GM19397 (cell line): ENCODE results near the gene C1orf159.
"Not testable (repeated sequence)": the region's sequence is repeated elsewhere in the genome, so short reads cannot be mapped to it uniquely, and the experiment has no call there.

ENCODE experiments used
- ATAC-seq: cut with Tn5 transposase; IDR thresholded peaks from one replicate; pipeline ENCODE4 v1.9.1; 2021; ENCODE audit warnings: mild to moderate bottlenecking, moderate library complexity; ENCODE audit not compliant: unreplicated experiment

Gene C1orf159

DNA sequence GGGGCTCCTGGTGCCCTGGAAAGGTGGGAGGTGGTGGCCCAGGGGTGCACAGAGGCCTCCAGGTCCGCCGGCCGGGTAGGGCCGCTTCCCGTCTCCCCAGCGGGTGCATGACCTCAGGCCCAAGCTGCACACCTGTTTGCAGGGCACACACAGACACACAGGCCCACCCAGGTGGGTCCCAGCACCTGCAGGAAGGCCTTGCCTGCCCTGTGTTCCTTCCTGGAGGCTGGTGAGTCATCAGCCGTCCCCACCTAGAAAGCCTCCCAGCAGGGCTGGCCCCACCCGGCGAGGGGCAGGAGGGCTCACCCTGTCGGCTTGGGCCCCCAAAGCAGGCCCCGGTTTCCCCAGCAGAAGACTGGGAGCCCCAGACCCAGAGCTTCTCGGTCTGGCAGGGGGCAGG is 34.2 kb upstream of the C1orf159 start:
- ATAC-seq, result no peak

GRCh38 chr1:1149416-1149815 is 33.5 kb upstream of the C1orf159 start:
- no peak for ATAC-seq

- ATAC-seq, result no peak
These were observed 32.7 kb upstream of the C1orf159 start for GRCh38 chr1:1148569-1148968.

- no peak for ATAC-seq
These were observed 32.2 kb upstream of the C1orf159 start for GRCh38 chr1:1148061-1148460.

DNA sequence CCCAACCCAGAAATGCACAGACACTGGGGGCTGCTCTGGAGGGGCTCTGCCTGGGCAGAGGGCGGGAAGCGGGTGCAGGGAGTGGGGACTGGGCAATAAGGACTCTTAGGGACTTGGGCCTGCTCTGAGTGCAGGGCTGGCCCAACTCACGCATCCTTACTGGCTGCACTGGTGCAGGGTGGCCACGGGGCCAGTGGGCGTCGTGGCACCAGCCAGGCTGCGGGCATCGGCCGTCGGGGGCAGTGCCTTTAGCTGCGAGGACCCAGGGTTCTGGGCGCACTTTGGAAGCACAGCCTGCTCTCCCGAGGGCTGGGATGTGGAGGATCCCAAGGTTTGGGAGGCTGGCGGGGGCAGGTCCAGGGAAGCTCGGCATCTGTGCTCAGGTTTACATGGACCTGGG is 30.7 kb upstream of the C1orf159 start:
- no peak for ATAC-seq

- ATAC-seq, result no peak
These were observed 30.1 kb upstream of the C1orf159 start for GRCh38 chr1:1146026-1146425.

DNA sequence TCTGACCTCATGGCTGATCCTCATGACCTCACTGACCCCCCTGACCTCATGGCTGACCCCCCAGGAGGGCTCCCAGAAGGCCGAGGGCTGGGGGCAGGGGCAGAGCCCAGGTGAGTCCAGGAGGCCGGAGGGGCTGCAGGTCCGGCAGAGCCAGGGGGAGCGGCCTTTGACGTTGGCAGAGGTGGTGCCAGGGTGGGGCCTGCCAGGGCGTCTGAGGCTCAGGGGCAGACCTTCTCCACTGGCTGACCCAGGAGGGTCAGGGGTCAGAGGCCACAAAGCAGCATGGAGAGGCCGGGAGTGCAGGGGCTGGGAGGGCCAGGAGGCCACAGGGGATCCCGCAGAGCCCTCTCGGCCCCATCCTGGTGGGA is 29.6 kb upstream of the C1orf159 start:
- no peak for ATAC-seq

- ATAC-seq, result no peak
These were observed 29.1 kb upstream of the C1orf159 start for GRCh38 chr1:1144843-1145546.

DNA sequence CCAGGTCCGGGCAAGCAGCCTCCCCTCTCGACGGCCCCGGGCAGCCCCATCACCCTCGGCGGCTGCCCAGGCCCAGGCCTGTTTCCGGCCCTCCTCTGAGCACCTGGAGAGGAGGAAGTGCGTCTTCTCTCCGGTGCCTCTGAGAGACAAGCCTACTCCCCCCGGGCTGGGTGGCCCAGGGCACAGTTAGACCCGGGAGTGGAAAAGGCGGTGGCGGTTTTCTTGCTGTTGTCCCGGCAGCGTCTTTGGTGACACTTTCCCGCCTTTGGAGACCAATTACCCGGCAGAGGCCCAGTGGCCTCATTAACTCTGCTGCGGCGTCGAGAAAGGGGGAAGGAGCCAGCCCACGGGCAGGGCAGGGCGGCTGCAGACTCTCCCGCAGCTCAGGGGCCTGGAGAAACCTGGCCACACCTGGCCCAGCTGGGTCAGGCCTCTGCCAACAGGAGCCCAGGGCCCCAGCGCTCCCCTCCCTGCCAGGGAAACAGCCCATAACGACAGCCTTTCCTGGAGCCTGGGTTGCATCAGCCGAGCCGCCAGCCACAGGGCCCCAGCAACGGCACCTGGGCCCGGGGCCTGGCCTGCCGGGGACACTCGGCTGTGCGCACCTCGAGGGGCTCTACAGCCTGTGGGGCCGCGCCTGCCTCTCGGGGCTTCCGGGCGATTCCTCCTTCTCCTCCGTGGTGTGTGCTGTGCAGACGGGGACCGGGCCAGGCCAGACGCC is 28.4 kb upstream of the C1orf159 start:
- ATAC-seq, result no peak

DNA sequence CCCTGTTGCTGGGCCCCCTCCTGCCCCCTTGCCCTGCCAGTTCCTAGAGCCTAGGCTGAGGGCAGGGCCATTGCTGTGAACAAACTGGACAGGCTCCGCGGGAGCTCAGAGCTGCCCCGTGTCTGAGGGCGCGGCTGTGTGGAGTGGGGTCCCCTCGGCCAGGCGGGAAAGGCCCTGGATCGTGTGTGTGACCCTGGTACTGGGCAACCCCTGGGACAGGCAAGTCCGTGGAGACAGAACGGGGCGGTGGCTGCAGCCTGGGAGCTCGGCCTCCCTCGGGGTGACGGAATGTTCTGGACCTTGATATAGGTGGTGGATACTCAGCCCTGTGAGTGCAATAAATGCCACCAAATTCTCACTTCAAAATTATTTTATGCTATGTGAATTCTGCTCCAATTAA is 27.7 kb upstream of the C1orf159 start:
- ATAC-seq, result no peak

DNA sequence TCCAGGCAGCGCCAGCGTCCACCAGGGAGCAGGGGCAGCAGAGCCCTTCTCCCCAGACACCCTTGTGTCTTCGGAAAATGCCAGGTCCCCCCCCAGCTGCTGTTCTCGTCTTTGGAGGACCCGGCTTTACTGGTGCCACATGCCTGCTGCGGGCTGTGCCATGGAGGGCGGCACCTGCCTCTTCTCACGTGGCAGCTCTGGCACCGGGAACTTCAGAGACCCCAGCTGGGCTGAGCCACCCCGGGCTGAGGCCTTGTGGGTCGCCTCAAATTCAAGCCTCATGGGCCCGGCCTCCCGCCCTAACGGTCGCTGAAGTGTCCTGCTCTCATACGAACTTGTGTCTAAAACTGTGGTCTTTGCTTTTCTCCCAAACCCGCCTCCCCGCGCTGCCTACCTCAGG is 27.0 kb upstream of the C1orf159 start:
- ATAC-seq, result no peak

- ATAC-seq, result not testable (repeated sequence)
These were observed 26.5 kb upstream of the C1orf159 start for GRCh38 chr1:1142352-1142751.

GRCh38 chr1:1141911-1142250 is 26.0 kb upstream of the C1orf159 start:
- no peak for ATAC-seq

- no peak for ATAC-seq
These were observed 25.5 kb upstream of the C1orf159 start for GRCh38 chr1:1141244-1141910.

- no peak for ATAC-seq
These were observed 24.8 kb upstream of the C1orf159 start for GRCh38 chr1:1140673-1141072.

- ATAC-seq, result no peak
These were observed 21.6 kb upstream of the C1orf159 start for GRCh38 chr1:1137256-1138045.

- ATAC-seq, result no peak
These were observed 20.8 kb upstream of the C1orf159 start for GRCh38 chr1:1136547-1137230.

DNA sequence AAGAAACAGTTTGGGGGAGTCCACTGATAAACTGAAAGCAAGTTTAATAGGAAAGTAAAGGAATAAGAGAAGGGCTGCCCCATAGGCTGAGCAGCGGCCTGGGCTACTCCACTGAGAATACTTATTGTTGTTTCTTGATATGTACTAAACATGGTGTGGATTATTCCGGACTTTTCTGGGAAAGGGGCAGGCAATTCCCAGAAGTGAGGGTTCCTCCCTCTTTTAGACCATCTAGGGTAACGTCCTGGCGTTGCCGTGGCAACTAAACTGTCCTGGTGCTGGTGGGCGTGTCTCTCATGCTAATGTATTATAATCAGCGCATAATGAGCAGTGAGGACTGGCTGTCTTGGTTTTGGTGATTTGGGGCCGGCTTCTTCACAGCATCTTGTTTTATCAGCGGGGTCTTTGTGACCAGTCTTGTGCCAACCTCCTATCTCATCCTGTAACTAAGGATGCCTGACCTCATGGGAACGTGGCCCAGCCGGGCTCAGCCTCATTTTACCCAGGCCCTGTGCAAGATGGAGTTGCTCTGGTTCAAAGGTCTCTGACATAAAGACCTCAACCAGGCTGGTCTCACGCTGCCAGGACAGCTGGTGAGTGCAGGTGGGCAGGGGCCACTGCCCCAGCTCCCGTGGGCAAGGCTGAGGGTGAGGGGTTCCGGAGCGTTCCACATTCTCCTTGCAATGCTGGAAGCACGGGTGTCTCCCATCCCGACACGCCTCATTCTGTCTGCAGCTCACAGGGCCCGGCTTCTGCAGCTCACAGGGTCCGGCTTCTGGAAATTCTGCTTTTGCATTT is 19.6 kb upstream of the C1orf159 start:
- no peak for ATAC-seq

DNA sequence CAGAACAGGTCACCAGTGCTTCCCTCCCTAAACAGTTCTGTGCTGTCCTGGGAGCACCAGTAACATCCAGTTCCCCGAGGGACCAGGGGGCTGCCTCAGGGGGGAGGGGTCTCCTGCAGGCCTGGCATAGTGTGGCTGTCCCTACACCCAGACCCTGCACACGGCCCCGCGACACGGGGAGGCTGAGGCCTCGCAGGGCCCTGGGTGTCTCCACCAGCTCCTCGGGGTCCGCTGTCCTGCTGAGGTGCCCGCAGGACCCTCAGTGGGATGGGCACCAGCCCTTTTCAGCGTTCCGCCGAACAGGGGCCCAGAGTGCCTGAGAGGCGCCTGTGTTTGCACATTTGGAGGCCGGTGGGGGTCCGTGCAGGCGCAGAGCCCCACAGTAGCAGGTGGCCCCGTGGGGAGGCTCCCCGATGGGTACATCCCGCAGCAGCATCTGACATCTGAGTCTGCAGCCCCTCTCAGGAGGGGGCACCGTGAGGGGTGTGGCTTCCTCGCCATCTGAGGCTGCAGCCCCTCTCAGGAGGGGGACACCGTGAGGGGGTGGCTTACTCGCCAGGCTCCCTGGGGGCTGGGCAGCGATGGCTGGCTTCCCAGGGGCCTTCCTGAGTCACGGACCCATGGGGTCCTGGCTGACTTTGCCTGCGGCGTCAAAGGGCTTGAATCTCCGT is 18.5 kb upstream of the C1orf159 start:
- ATAC-seq, result no peak
